ENCODE results near the gene TMEM147. TPM values are rescaled to one million over a fixed set of nuclear protein-coding genes. Genes with fewer than 3 reads are reported as not detected.

The TMEM147 gene
- total RNA-seq, 1 donor from 2014 or later, result 86.3 TPM

DNA sequence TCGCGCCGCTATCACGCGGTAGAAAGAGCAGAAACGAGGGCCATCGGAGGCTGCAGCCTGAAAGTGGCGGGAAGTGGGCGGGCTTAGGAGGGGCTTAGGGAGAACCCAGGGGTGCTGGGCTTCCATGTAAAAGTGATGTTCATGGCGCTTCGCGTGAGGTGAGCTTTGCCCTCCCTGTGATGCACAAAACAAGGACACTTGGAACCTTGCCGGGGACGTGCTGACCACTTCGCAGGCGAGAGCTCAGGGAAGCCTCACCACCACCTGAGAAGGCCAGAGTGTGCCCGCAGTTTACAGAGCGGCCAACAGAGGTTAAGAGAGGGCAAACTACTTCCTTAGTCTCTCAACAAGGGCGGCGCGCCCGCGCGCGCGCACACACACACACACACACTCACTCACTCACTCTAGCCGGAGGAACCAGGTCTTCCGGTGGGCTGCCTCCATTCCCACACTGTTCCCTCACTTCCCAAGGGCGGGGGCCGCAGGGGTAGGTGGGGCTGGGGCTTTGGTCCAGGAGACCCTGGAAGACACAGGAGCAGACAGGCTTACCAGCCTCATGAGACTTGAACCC lies 11.5 kb upstream of the TMEM147 start:
- no peak overlapping the region for H3K4me3 Mint-ChIP-seq (ENCODE audit: unreplicated experiment)
- H3K27me3 Mint-ChIP-seq (ENCODE audit: low read depth), result peaks cover 1% of the 10 kb centered on the region
- no peaks in the 10 kb centered on the region for H3K36me3 Mint-ChIP-seq (ENCODE audit: low read depth)
- DNase-seq (ENCODE audit: low spot score), result no peak
- no peak overlapping the region for H3K27ac Mint-ChIP-seq (ENCODE audit: unreplicated experiment)
- TF ChIP-seq, protein P1, sequence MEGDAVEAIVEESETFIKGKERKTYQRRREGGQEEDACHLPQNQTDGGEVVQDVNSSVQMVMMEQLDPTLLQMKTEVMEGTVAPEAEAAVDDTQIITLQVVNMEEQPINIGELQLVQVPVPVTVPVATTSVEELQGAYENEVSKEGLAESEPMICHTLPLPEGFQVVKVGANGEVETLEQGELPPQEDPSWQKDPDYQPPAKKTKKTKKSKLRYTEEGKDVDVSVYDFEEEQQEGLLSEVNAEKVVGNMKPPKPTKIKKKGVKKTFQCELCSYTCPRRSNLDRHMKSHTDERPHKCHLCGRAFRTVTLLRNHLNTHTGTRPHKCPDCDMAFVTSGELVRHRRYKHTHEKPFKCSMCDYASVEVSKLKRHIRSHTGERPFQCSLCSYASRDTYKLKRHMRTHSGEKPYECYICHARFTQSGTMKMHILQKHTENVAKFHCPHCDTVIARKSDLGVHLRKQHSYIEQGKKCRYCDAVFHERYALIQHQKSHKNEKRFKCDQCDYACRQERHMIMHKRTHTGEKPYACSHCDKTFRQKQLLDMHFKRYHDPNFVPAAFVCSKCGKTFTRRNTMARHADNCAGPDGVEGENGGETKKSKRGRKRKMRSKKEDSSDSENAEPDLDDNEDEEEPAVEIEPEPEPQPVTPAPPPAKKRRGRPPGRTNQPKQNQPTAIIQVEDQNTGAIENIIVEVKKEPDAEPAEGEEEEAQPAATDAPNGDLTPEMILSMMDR (IDR thresholded peaks at IDR 0.05), result no peak
- H3K9me3 Mint-ChIP-seq (ENCODE audit: low read depth), result no peaks in the 10 kb centered on the region
- H3K4me1 Mint-ChIP-seq (ENCODE audit: low read depth), result no peaks in the 10 kb centered on the region

DNA sequence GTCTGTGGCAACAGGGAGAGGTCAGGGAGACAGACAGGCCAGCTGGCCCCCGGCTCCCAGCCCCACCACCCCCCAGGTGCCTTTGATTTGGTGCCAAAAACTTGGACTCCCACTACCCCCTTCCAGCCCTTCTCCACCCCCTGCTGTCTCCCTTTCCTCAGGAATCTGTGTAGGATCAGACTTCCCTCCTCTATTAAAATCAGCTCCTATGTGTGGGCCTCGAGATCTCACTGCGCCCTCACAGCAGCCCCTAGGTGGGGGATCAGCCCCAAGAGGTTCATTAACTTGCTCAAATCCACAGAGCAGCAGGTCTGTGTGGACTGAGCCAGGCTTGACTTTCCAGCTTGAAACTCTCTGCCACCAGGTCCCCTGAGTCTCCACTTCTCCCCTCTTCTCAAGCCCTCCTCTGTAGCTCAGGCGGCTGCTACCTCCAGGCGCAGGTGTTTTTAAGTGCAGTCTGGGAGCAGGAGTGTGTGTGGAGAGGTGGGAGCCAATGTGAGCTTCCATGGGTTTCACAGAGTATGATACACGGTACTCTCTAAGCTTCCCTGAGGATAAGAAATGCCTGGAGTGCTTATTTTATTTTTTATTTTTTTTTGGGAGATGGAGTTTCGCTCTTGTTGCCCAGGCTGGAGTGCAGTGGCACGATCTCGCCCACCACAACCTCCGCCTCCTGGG lies 10.5 kb upstream of the TMEM147 start:
- peaks cover 1% of the 10 kb centered on the region for H3K27me3 Mint-ChIP-seq (ENCODE audit: low read depth)
- H3K36me3 Mint-ChIP-seq (ENCODE audit: low read depth), result no peaks in the 10 kb centered on the region
- no peak overlapping the region for H3K4me3 Mint-ChIP-seq (ENCODE audit: unreplicated experiment)
- H3K4me1 Mint-ChIP-seq (ENCODE audit: low read depth), result no peaks in the 10 kb centered on the region
- H3K27ac Mint-ChIP-seq (ENCODE audit: unreplicated experiment), result no peak overlapping the region
- DNase-seq (ENCODE audit: low spot score), result no peak
- no peaks in the 10 kb centered on the region for H3K9me3 Mint-ChIP-seq (ENCODE audit: low read depth)
- TF ChIP-seq, protein P1 (IDR thresholded peaks at IDR 0.05), result no peak

DNA sequence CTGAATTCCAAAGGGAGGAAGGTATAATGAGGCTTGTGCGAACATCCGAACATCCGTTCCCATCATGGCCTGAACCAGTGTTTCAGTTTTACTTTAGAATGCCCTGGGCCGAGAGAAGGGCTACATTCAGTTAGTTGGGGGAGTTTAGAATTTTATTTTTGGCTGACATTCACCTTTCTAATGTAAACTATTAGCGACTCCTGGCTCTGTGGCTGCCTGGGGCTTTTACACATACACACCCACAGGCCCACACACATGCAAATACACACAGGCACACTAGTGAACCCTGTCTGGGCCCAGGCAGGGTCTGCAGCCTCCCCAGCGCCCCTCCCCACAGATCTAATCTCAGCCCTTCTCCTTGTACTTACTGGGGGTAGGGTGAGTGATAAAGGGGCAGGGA lies 6.1 kb upstream of the TMEM147 start:
- no peak overlapping the region for H3K4me3 Mint-ChIP-seq (ENCODE audit: unreplicated experiment)
- H3K4me1 Mint-ChIP-seq (ENCODE audit: low read depth), result peaks cover 2% of the 10 kb centered on the region
- TF ChIP-seq, protein P1 (IDR thresholded peaks at IDR 0.05), result no peak
- H3K27me3 Mint-ChIP-seq (ENCODE audit: low read depth), result no peaks in the 10 kb centered on the region
- H3K27ac Mint-ChIP-seq (ENCODE audit: unreplicated experiment), result no peak overlapping the region
- no peak for DNase-seq (ENCODE audit: low spot score)
- no peaks in the 10 kb centered on the region for H3K9me3 Mint-ChIP-seq (ENCODE audit: low read depth)
- peaks cover 3% of the 10 kb centered on the region for H3K36me3 Mint-ChIP-seq (ENCODE audit: low read depth)

DNA sequence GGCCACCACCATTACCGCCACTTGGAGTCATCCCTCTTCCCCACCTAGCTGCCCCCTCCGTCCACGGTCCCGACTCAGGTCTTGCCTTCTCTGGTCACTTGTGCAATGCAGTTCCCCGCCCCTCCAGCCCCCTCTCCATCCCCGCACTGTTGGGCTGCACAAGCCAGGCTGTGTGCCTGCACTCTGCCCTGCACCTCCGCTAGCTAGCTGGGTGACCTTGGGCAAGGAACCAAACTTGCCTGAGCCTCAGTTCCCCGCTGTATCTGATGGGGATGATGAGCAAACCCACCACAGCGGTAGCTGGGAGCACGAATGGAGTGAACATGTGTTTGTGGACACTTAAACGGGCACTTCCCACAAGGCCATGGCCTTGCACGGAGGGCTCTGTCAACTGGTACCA lies 5.6 kb upstream of the TMEM147 start:
- no peak overlapping the region for H3K27ac Mint-ChIP-seq (ENCODE audit: unreplicated experiment)
- DNase-seq (ENCODE audit: low spot score), result no peak
- H3K27me3 Mint-ChIP-seq (ENCODE audit: low read depth), result no peaks in the 10 kb centered on the region
- H3K4me3 Mint-ChIP-seq (ENCODE audit: unreplicated experiment), result no peak overlapping the region
- H3K9me3 Mint-ChIP-seq (ENCODE audit: low read depth), result no peaks in the 10 kb centered on the region
- TF ChIP-seq, protein P1 (IDR thresholded peaks at IDR 0.05), result no peak
- H3K36me3 Mint-ChIP-seq (ENCODE audit: low read depth), result peaks cover 3% of the 10 kb centered on the region
- H3K4me1 Mint-ChIP-seq (ENCODE audit: low read depth), result peaks cover 8% of the 10 kb centered on the region

DNA sequence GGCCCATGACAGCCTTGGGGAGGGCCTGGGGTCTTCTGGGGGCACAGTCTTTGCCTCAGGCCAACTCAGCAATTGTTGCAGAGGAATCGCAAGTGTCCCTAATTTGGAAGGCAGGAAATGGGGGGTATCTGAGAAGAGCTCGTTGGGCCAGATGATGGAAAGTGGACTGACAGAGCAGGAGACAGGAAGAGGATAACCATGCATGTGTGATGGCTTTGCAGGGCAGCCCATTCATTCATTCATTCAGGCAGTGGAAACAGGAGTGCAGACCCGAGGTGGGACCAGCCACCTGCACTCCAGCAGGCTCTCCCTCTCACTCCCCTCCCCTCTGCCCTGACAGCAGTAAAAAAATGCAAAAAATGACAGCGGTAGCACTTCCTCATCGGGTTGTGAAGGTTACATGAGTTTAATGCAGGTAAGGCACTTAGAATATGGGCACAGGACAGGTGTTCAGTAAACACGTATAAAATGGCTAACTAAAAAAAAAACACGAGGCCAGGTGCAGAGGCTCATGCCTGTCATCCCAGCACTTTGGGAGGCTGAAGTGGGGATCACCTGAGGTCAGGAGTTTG lies 5.0 kb upstream of the TMEM147 start:
- Mint-ChIP-seq H3K27ac (ENCODE audit: unreplicated experiment) (no peak overlapping the region), H3K36me3 (ENCODE audit: low read depth) (peaks cover 3% of the 10 kb centered on the region), H3K4me3 (ENCODE audit: unreplicated experiment) (no peak overlapping the region), H3K9me3 (ENCODE audit: low read depth) (no peaks in the 10 kb centered on the region), H3K4me1 (ENCODE audit: low read depth) (peaks cover 9% of the 10 kb centered on the region), H3K27me3 (ENCODE audit: low read depth) (no peaks in the 10 kb centered on the region)
- no peak for DNase-seq (ENCODE audit: low spot score)
- TF ChIP-seq, protein P1 (IDR thresholded peaks at IDR 0.05), result no peak

Data from chondrocyte (in vitro differentiated cells).